Mucosa of descending colon (tissue), 3 donors: ENCODE results near the gene HPN. TPM values are rescaled to one million over a fixed set of nuclear protein-coding genes. Genes with fewer than 3 reads are reported as not detected.

ENCODE experiments used
- ATAC-seq: fragments of 200-7000 bp; cut with Tn5 transposase; one replicate; pipeline ENCODE4 v1.9.1; 2020; ENCODE audit warnings: mild to moderate bottlenecking, moderate library complexity
- DNase-seq, 3 donors: peaks; one replicate each; pipeline ENCODE4 v3.0.0-alpha.2; 2020
- H3K36me3 ChIP-seq: fragments of 200-600 bp; one replicate; pipeline ENCODE4 v1.8.0; 2021; ENCODE audit warnings: low read depth, mild to moderate bottlenecking
- H3K4me1 ChIP-seq: fragments of 200-600 bp; one replicate; pipeline ENCODE4 v1.8.0; 2021; ENCODE audit warnings: low read depth, mild to moderate bottlenecking
- H3K4me3 ChIP-seq: fragments of 200-600 bp; one replicate; pipeline ENCODE4 v1.8.0; 2021; ENCODE audit warnings: mild to moderate bottlenecking
- H3K9me3 ChIP-seq: fragments of 200-600 bp; one replicate; pipeline ENCODE4 v1.8.0; 2021; ENCODE audit warnings: mild to moderate bottlenecking
- CTCF ChIP-seq: fragments of 200-600 bp; IDR thresholded peaks from one replicate; pipeline ENCODE4 v1.8.0; 2022; ENCODE audit warnings: antibody characterized with exemption, mild to moderate bottlenecking
- intact Hi-C, 2 donors: fragments of 100-400 bp; cut with DNase I in 1 of 2; cut with micrococcal nuclease in 1 of 2; formaldehyde crosslinking; loops; one replicate each; pipeline versions ENCODE4 v1.11.0 to v1.11.1; 2022; cut with DNase I, micrococcal nuclease
- total RNA-seq, 3 donors: library from RNA; stranded (reverse); fragmentation: NEBNext Ultra II Directional in 2 of 3; extraction: Animal tissue kit (Norgen Biotek cat#: 25700) in 2 of 3; gene quantifications; one replicate each; pipeline versions ENCODE4 v1.2.1 to v1.2.4, GENCODE V29; 2021 to 2023
- donor health status: DM: no; HTN: no; CAD: no; lungs with moderate emphysema.
- donor health status: DM: no; HTN: no; CAD: no.
- donor health status: DM: no; HTN: yes; CAD: no.

HPN gene
- total RNA-seq, 3 donors from 2014 or later, result 0.54 to 0.94 TPM; not detected in 1

GRCh38 chr19:35062942-35063341, 21.4 kb downstream of the HPN start:
- TF ChIP-seq CTCF, result no peak
- ATAC-seq (no peak), DNase-seq (no peak)
- Histone ChIP-seq H3K36me3 (no peaks in the 10 kb centered on the region), H3K9me3 (no peaks in the 10 kb centered on the region), H3K4me1 (no peaks in the 10 kb centered on the region), H3K4me3 (no peak overlapping the region)
- intact Hi-C loops, result no loop called here

- DNase-seq, result no peak
- intact Hi-C loops, result no loop called here
- H3K4me1 ChIP-seq, result no peaks in the 10 kb centered on the region
Measured at GRCh38 chr19:35063940-35064818, 22.7 kb downstream of the HPN start.

GRCh38 chr19:35065574-35065973, 24.1 kb downstream of the HPN start:
- ATAC-seq (no peak), DNase-seq (no peak)
- Histone ChIP-seq H3K4me3 (no peak overlapping the region), H3K9me3 (peaks cover 4% of the 10 kb centered on the region), H3K4me1 (no peaks in the 10 kb centered on the region), H3K36me3 (no peaks in the 10 kb centered on the region)
- intact Hi-C loops, result no loop called here
- no peak for TF ChIP-seq CTCF

More at GRCh38 chr19:35063940-35064818, 22.7 kb downstream of the HPN start:
- no peak for ATAC-seq
- no peak for TF ChIP-seq CTCF
- H3K36me3 ChIP-seq, result no peaks in the 10 kb centered on the region
- no peaks in the 10 kb centered on the region for H3K9me3 ChIP-seq
- H3K4me3 ChIP-seq, result no peak overlapping the region

GRCh38 chr19:35066121-35066520, 24.6 kb downstream of the HPN start:
- intact Hi-C loops, result no loop called here
- no peak for DNase-seq

More at GRCh38 chr19:35066121-35066520, 24.6 kb downstream of the HPN start:
- Histone ChIP-seq H3K9me3 (peaks cover 7% of the 10 kb centered on the region), H3K4me3 (no peak overlapping the region), H3K4me1 (no peaks in the 10 kb centered on the region), H3K36me3 (no peaks in the 10 kb centered on the region)
- no peak for ATAC-seq
- no peak for TF ChIP-seq CTCF
